Measurements from ENCODE around the gene KCNMA1. TPM values are rescaled to one million over a fixed set of nuclear protein-coding genes. Genes with fewer than 3 reads are reported as not detected.

KCNMA1 gene
- total and polyA plus RNA-seq, 8 donors: 2.8 to 21.1 (median 4.3) TPM

DNA sequence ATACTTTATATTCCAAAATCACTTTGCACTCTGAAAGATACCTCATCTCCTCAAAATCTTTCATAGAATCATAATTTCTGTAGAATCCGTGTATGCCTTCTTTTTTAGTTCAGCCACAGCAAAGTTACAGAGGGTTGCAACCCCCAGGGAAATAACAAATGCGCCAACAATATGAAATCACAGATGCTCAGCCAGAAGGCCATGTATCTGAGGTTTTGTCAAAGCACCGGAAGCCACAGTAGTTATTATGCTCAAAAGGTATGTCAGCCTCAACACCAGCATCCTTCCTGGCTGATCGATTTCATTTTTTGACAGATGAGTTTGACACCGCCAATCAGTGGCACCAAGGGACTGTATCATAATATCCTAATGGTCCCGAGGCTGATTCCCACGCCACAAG lies 204.1 kb downstream of the KCNMA1 start:
- H3K4me1 ChIP-seq: no peaks in the 10 kb centered on the region
- no peaks in the 10 kb centered on the region for H3K36me3 ChIP-seq
- ATAC-seq: no peak
- H3K27me3 ChIP-seq: no peaks in the 10 kb centered on the region
- intact Hi-C loops (cut with DNase I): no loop called here
- TF ChIP-seq, protein P1, sequence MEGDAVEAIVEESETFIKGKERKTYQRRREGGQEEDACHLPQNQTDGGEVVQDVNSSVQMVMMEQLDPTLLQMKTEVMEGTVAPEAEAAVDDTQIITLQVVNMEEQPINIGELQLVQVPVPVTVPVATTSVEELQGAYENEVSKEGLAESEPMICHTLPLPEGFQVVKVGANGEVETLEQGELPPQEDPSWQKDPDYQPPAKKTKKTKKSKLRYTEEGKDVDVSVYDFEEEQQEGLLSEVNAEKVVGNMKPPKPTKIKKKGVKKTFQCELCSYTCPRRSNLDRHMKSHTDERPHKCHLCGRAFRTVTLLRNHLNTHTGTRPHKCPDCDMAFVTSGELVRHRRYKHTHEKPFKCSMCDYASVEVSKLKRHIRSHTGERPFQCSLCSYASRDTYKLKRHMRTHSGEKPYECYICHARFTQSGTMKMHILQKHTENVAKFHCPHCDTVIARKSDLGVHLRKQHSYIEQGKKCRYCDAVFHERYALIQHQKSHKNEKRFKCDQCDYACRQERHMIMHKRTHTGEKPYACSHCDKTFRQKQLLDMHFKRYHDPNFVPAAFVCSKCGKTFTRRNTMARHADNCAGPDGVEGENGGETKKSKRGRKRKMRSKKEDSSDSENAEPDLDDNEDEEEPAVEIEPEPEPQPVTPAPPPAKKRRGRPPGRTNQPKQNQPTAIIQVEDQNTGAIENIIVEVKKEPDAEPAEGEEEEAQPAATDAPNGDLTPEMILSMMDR (IDR thresholded peaks at IDR 0.05): no peak
- H3K4me3 ChIP-seq: no peak overlapping the region
- DNase-seq: no peak
- no peaks in the 10 kb centered on the region for H3K9me3 ChIP-seq
- H3K27ac ChIP-seq: no peak overlapping the region

DNA sequence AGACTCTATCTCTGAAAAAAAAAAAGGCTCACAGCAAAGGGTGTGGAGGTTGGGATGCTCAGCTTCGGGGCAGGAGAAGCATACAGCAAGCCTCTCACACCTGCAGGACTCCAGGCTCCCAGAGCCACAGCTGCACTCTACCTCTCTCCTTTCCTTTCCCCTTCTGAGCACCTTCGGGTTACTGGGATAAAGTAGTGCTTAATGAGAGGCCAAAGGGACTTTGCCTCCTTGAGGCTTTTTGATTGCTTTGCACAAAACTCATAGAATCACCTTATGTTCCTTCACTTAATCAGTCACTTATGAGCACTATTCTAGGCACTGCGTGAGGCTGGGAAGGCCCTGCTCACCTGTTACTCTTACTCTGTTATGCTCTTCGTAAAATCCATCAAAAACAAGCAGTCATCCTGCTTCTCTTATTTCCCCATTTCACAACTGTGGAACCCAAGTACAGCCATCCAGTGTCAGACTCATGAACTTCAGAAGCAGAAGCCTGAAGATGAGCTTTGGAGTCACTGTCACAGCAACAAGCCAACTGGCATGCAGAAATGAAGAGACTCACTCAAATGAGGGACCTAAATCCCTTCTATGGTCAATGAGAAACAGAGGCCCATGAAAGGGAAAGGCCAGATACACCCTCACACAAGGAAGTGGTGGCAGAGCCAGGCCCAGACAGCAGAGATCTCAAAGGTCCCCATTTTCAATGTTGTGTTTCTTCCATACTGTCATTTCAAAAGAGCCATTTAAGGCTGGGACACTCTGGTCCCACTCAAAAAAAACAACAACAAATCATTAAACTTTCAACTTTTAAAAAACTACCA lies 205.4 kb downstream of the KCNMA1 start:
- Histone ChIP-seq H3K27me3 (no peaks in the 10 kb centered on the region), H3K9me3 (no peaks in the 10 kb centered on the region), H3K4me3 (no peak overlapping the region), H3K4me1 (no peaks in the 10 kb centered on the region), H3K36me3 (no peaks in the 10 kb centered on the region), H3K27ac (no peak overlapping the region)
- TF ChIP-seq, protein P1 (IDR thresholded peaks at IDR 0.05): no peak
- DNase-seq (no peak), ATAC-seq (no peak)
- intact Hi-C loops (cut with DNase I): no loop called here

DNA sequence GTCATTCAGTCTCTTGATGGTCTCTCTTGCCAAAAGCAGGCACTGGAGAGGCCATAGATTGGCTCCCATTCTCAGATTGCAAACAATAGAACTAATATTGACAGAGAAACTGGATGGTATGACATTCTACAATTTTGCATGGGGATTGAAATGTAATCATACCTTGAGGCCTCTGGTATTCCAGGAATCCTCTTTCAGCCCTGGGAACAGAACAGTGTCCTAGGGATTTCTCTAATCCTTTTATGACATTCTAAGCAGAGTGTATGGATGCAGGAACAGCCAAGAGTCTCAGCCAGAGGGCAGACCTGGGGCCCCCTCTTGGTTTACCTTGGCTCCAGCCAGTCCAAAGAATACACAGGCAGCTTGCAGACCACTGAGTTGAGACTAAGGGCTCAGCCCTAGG lies 206.4 kb downstream of the KCNMA1 start:
- Histone ChIP-seq H3K27ac (no peak overlapping the region), H3K4me1 (no peaks in the 10 kb centered on the region), H3K9me3 (no peaks in the 10 kb centered on the region), H3K4me3 (no peak overlapping the region), H3K27me3 (no peaks in the 10 kb centered on the region), H3K36me3 (no peaks in the 10 kb centered on the region)
- DNase-seq (no peak), ATAC-seq (peak; percentile 74)
- TF ChIP-seq, protein P1 (IDR thresholded peaks at IDR 0.05): no peak
- intact Hi-C loops (cut with DNase I): no loop called here

DNA sequence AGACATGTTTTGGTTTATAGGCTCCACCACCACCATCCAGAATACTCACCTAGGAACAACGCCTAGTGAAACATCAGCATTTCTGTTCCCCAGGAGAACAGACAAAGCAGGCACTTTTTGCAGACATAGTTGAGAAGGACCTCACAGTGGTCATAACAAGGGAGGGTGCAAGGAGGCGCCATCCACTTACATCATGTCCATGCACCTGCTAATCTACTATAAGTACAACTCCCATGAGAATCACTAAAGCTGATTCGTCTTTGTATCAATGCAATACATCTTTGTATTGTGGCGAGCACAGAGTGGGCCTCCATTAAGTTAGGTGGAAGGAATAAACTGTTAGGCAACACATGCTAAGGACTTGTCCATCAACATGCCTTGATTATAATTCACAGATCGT lies 207.1 kb downstream of the KCNMA1 start:
- Histone ChIP-seq H3K9me3 (no peaks in the 10 kb centered on the region), H3K27ac (no peak overlapping the region), H3K4me3 (no peak overlapping the region), H3K27me3 (no peaks in the 10 kb centered on the region), H3K4me1 (no peaks in the 10 kb centered on the region), H3K36me3 (no peaks in the 10 kb centered on the region)
- TF ChIP-seq, protein P1 (IDR thresholded peaks at IDR 0.05): no peak
- DNase-seq (no peak), ATAC-seq (no peak)
- intact Hi-C loops (cut with DNase I): no loop called here

DNA sequence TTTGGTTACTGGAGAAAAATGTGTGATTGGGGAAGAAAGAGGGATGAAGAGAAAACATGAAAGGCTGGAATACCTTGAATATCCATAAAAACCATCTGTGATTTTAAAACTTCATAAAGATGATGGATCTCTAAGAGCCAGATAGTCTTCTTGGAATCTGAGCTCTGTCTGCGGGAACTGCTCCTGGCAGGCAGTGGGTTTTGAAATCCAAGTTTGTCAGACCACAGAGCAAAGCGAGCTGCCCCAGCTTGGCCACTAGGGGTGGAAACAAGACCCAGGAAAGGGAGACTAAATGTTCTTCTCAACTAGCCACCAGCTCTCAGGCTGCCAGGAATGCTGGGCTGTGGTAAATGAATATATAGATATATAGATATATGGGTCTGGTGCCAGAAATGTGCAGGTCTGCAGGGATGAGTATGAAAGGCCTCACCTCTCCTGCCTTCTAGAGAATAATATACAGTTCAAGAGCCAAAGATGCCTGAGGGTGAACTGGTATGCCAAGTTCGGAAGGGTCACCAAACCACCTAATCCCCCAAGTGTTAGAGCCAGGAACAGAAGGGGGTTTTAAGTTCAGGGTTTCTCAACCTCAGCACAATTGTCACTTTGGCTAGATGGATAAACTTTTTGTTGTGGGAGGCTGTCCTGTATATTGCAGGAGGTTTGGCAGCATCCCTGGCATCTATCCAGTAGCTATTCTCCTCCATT lies 208.8 kb downstream of the KCNMA1 start:
- DNase-seq (peak in 1 of 4 donors; percentile 55), ATAC-seq (peak; percentile 71)
- intact Hi-C loops (cut with DNase I): no loop called here
- Histone ChIP-seq H3K36me3 (no peaks in the 10 kb centered on the region), H3K27me3 (no peaks in the 10 kb centered on the region), H3K4me1 (no peaks in the 10 kb centered on the region), H3K9me3 (no peaks in the 10 kb centered on the region), H3K27ac (no peak overlapping the region), H3K4me3 (no peak overlapping the region)
- TF ChIP-seq, protein P1 (IDR thresholded peaks at IDR 0.05): peak; percentile 43 to 47

Data from left lung (tissue), 10 donors.